Fibroblast of pulmonary artery (primary cell): ENCODE measurements around the gene PANX3.

ENCODE experiments used
- DNase-seq: peaks from one replicate; pipeline ENCODE4 v3.0.0-alpha.2; 2010; ENCODE audit warnings: low read depth
- H3K4me3 ChIP-seq: replicated peaks from 2 replicates; pipeline ENCODE4 v1.5.1; 2011; ENCODE audit warnings: low read depth, mild to moderate bottlenecking, control low read depth, low read length, moderate library complexity
- TF ChIP-seq, protein P1 (sequence below): IDR thresholded peaks from 2 replicates; pipeline ENCODE4 v1.5.1; 2011; ENCODE audit warnings: mild to moderate bottlenecking, control low read depth, low read length, inconsistent platforms; ENCODE audit errors: missing control alignments

PANX3 gene

DNA sequence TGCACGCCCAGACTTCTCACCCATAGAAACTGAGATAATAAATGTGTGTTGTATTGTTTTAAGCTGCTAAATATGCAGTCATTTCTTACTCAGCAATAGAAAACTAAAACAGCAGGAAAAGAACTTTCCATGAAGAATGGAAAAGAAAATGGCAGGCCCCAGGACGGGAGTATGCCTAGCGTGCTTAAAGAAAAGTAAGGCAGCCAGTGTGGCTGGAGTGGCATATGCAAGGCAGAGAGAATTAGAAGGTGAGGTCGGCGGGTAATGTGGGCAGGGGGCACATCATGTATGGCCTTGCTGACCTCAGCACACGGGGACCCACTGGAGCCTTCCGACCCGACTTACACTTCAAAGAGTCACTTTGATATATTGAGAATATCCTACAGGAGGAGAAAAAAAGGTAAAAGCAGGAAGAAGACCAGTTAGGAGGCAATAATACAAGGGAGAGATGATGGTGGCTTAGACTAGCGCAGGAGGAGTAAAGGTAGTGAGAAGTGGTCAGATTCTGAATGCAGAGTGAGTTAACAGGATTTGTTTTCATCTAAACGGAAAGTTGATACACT, 31.9 kb downstream of the PANX3 start:
- H3K4me3 ChIP-seq, result no peak overlapping the region
- no peak for DNase-seq
- TF ChIP-seq, protein P1, sequence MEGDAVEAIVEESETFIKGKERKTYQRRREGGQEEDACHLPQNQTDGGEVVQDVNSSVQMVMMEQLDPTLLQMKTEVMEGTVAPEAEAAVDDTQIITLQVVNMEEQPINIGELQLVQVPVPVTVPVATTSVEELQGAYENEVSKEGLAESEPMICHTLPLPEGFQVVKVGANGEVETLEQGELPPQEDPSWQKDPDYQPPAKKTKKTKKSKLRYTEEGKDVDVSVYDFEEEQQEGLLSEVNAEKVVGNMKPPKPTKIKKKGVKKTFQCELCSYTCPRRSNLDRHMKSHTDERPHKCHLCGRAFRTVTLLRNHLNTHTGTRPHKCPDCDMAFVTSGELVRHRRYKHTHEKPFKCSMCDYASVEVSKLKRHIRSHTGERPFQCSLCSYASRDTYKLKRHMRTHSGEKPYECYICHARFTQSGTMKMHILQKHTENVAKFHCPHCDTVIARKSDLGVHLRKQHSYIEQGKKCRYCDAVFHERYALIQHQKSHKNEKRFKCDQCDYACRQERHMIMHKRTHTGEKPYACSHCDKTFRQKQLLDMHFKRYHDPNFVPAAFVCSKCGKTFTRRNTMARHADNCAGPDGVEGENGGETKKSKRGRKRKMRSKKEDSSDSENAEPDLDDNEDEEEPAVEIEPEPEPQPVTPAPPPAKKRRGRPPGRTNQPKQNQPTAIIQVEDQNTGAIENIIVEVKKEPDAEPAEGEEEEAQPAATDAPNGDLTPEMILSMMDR, result no peak

DNA sequence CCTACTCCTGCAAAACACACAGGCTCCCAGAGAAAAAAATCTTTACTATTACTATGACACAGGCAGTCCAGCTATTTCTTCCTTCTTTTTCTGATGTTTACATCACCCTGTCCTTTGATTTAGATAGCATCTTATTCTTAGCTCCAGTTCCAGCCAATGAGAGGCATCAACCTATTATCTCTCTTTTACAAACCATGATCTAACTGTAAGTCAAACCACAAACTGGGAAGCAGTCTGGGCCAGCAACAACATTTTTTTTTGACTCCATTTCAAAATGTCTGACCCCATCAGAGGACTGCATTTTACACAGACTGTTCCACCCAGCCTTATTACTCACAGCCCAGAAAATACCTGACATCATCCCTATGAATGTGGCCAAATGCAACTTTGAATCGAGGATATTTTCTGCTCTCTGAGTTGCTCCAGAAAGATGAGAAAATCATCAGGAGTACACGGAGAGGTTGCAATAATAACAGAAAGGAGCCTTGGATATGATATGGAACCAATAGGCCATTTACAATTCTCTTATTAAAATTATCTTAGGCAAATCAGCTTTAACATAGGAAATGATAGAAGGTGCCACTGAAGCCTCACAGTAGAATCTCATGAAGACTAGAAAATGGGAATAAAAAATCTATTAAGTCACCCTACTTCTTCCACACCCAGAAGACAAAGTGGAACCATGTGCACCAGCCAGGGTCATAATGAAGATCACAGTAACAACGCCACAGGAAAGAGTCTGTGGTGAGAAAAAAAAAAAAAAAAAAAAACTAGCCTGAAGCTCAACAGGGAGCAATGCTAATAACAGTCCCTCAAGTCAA, 32.6 kb downstream of the PANX3 start:
- TF ChIP-seq, protein P1, result no peak
- DNase-seq, result peak; percentile 90
- H3K4me3 ChIP-seq, result peak overlapping the region; percentile 7

DNA sequence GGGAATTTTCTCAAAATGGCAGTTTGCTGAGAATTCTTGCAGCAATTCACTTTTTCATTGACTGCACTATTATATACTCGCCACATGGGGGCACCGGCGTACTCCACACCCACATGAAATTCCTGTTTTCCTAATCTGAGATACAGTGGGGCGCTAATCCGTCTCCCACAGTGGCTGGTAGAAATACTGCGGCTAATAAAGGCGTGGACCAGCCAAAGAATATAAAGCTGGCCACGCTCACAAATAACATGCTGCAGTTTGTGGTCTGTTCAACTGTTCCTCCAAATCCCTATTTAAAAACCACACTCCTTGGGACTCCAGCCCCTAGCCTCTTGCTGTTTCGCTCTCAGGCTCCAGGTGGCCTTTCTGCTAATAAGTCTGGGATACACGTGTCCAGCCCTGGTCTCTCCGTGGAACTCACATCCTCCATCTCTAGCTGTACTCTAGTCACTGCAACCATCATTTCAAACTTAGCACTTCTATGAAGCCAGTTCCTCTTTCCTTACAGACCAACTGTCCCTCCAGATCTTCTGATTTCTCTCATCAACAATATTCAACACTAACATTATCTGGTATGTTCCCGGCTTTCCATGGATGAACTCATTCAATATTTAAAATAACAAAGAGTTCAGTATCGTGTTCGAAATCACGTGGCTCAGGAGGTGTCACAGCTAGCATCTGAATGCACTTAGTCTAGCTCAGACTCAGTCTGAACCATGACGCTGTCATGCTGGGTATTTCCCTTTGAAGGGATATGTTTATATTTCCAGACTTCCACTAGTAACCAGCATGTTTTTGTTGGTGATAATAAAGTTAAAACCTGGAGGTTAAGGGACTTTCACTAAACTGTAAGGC, 33.4 kb downstream of the PANX3 start:
- peak overlapping the region; percentile 1 for H3K4me3 ChIP-seq
- TF ChIP-seq, protein P1, result peak; percentile 70
- DNase-seq, result peak; percentile 82

DNA sequence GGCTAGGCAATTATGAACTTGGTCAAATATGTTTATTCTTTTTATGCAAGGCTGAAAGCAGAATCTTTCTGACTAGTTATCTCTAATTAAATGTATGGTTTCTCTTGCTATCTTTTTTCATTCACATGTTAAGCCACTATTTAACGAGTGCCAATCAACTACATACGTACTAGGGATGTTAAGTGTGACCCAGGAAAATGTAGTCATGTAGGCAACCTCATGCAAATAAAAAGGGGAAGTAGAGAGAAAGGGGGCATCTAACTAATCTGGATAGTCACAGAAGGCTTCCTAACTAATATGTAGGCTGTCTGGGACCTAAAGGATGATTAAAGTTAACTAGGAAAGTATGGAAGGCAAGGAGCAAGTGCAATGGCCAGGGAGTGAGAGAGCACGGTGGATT, 34.9 kb downstream of the PANX3 start:
- TF ChIP-seq, protein P1, result no peak
- DNase-seq, result no peak
- H3K4me3 ChIP-seq, result no peak overlapping the region

DNA sequence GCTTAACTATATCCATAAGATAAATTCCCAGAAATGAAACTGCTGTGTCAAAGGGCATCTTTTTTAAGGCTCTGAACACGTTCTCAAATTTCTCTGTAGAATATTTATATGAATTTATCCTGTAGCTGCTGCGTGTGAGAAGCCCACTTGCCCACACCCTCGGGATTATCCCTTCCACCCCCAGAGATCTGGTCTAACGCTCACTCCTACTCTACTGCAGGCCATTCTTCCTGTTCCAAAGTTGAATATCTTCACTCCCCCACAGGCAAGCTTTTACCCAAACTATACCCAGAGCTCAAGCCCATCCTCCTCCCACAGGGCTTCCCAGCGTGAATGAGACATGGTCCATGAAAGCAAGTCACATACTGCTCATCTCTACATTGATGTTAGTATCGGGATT, 37.4 kb downstream of the PANX3 start:
- DNase-seq, result no peak
- no peak overlapping the region for H3K4me3 ChIP-seq
- TF ChIP-seq, protein P1, result no peak

DNA sequence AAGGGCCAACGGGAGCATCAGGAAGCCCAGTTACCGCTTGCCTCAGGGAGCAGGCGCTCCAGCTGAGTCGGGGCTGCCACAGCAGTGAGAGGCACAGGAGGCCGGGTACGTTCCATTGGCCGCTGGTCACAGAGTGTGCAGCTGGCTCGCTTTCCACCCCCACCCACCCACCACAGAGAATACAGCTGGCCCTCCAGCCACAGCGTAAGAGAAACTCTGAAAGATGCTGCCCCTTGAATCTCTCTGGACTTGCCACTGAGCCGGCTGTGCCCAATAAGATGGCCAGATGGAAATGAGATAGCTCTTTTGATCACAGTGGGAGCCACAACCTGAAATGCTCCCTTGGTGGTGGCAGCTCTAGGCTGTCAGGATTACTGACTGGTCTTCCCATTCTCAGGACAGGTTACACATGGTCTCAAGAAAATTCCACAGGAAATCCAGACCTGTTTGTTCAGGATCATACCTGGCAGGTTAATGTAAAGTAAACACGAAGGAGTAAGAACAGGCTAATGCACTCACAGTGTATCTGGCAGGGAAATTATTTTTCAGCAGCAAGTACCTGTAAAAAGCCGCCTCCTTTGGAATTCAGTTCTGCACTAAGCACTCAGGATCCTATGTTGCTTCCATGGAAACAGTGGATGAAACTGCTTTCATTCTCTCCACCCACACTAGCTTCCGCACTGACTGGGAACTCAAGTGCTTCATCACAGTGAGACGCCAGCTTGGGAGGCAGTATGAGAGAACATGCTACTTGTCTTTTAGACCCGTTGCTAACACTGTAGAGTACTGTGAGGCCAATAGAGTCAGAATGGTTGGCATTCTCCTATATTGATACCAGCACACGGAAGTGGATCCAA, 45.8 kb downstream of the PANX3 start:
- DNase-seq, result peak; percentile 35
- no peak overlapping the region for H3K4me3 ChIP-seq
- TF ChIP-seq, protein P1, result no peak
